NCI-H2107 treated with DMSO at 0.1 percent for 48 hours (cell line): ENCODE results near the gene SLC22A6.
"Not testable (repeated sequence)": the region's sequence is repeated elsewhere in the genome, so short reads cannot be mapped to it uniquely, and the experiment has no call there.

Source experiments
- DNase-seq: peaks from one replicate; lab custom pipeline; 2025; ENCODE audit not compliant: unreplicated experiment; lab: John Stamatoyannopoulos, UW

The SLC22A6 gene

GRCh38 chr11:62985041-62985750 is 429 bp upstream of the SLC22A6 start:
- DNase-seq: no peak

- no peak for DNase-seq
Observed at GRCh38 chr11:62983536-62984199, 1.1 kb downstream of the SLC22A6 start.

- no peak for DNase-seq
Observed at GRCh38 chr11:62981743-62982142, 3.0 kb downstream of the SLC22A6 start.

- no peak for DNase-seq
Observed at GRCh38 chr11:62980133-62980760, 4.5 kb downstream of the SLC22A6 start.

- no peak for DNase-seq
Observed at GRCh38 chr11:62976109-62976508, 8.7 kb downstream of the SLC22A6 start.

- peak; percentile 58 for DNase-seq
Observed at GRCh38 chr11:62974848-62975522, 9.8 kb downstream of the SLC22A6 start.

- no peak for DNase-seq
Observed at GRCh38 chr11:62965574-62965973, 19.2 kb downstream of the SLC22A6 start.

GRCh38 chr11:62962391-62962790 is 22.4 kb downstream of the SLC22A6 start:
- no peak for DNase-seq

- no peak for DNase-seq
Observed at GRCh38 chr11:62961017-62961570, 23.7 kb downstream of the SLC22A6 start.

- DNase-seq: no peak
Observed at GRCh38 chr11:62959422-62959980, 25.3 kb downstream of the SLC22A6 start.

GRCh38 chr11:62958547-62959421 is 26.0 kb downstream of the SLC22A6 start:
- no peak for DNase-seq

GRCh38 chr11:62957147-62957546 is 27.6 kb downstream of the SLC22A6 start:
- DNase-seq: no peak

- DNase-seq: no peak
Observed at GRCh38 chr11:62954478-62954877, 30.3 kb downstream of the SLC22A6 start.

GRCh38 chr11:62953811-62954210 is 31.0 kb downstream of the SLC22A6 start:
- no peak for DNase-seq

- no peak for DNase-seq
Observed at GRCh38 chr11:62948765-62949320, 35.9 kb downstream of the SLC22A6 start.

GRCh38 chr11:62945538-62945937 is 39.2 kb downstream of the SLC22A6 start:
- DNase-seq: not testable (repeated sequence)

GRCh38 chr11:62937528-62937927 is 47.2 kb downstream of the SLC22A6 start:
- DNase-seq: not testable (repeated sequence)

- no peak for DNase-seq
Observed at GRCh38 chr11:62934496-62934785, 50.3 kb downstream of the SLC22A6 start.

GRCh38 chr11:62933750-62934495 is 50.8 kb downstream of the SLC22A6 start:
- DNase-seq: no peak
